ENCODE data around the gene ZNF407. TPM values are rescaled to one million over a fixed set of nuclear protein-coding genes. Genes with fewer than 3 reads are reported as not detected.

Gene ZNF407, protein sequence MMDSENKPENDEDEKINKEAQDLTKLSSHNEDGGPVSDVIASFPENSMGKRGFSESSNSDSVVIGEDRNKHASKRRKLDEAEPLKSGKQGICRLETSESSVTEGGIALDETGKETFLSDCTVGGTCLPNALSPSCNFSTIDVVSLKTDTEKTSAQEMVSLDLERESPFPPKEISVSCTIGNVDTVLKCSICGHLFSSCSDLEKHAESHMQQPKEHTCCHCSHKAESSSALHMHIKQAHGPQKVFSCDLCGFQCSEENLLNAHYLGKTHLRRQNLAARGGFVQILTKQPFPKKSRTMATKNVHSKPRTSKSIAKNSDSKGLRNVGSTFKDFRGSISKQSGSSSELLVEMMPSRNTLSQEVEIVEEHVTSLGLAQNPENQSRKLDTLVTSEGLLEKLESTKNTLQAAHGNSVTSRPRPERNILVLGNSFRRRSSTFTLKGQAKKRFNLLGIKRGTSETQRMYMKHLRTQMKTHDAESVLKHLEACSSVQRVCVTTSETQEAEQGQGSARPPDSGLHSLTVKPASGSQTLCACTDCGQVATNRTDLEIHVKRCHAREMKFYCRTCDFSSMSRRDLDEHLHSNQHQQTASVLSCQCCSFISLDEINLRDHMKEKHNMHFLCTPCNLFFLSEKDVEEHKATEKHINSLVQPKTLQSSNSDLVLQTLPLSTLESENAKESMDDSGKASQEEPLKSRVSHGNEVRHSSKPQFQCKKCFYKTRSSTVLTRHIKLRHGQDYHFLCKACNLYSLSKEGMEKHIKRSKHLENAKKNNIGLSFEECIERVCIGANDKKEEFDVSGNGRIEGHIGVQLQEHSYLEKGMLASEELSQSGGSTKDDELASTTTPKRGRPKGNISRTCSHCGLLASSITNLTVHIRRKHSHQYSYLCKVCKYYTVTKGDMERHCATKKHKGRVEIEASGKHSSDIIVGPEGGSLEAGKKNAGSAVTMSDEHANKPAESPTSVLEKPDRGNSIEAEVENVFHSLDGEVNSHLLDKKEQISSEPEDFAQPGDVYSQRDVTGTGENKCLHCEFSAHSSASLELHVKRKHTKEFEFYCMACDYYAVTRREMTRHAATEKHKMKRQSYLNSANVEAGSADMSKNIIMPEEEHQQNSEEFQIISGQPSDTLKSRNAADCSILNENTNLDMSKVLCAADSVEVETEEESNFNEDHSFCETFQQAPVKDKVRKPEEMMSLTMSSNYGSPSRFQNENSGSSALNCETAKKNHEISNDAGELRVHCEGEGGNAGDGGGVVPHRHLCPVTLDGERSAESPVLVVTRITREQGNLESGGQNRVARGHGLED (N-terminal part only)
- 5.2 and 6.5 TPM in 2 replicates for total RNA-seq

DNA sequence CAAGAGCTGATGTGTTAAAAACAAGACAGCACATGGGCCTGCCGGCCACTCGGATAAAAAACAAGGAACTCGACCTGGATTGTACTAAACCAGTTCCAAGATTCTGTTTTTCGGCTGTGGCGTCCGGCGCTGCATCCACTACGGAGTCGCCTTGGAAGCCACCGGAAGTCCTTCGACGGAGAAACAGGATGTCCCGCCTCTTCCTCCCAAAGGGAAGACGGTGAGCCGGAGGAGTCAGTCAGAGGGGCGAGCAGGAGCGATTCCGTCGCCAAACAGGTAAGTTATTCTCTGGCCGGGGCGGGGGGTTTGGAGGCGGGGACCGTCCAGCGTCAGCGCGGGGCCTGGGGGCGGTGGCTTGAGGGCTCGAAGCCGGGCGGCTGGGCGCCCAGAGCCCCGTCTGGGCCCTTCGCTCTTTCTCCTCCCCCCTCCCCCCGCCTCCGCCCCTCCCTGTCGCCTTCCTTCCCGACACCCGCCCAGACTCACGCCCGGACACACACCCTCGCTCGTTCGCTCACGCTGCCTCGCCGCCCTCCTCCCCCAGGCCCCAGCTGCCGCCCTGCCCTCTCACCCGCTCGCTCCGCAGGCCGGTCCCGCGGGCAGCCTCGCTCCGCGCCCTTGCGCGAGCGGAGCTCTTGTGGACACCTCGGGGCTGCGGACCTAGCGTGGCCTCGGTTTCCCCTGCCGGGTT, at the start of gene ZNF407:
Gene ZNF407, plus strand, starts transcription at position 209 of the 688 bp plus-strand sequence. CDS start 33,150 bp downstream, outside the sequence.

Other genes starting within 250 kb of the ZNF407 start
- not detected in 2 replicates for gene DIPK1C, start 140.6 kb upstream of the ZNF407 start, total RNA-seq
- 31.1 and 58.6 TPM in 2 replicates for gene CNDP2, start 101.5 kb upstream of the ZNF407 start, total RNA-seq
- not detected in 2 replicates for gene CNDP1, start 63.4 kb upstream of the ZNF407 start, total RNA-seq

Measured in epithelial cell of alveolus of lung (primary cell).